HCT116 (cell line): ENCODE data around the gene CNTNAP2.

ENCODE experiments used
- CEBPB ChIP-seq: IDR thresholded peaks from 2 replicates; pipeline ENCODE4 v1.6.1; 2012; ENCODE audit warnings: low read depth
- EZH2 ChIP-seq: fragments of 200-600 bp; sonication (generic); IDR thresholded peaks from 2 replicates; pipeline ENCODE4 v1.6.1; 2017; ENCODE audit warnings: antibody characterized with exemption, mixed run types
- EZH2phosphoT487 ChIP-seq: fragments of 200-600 bp; IDR thresholded peaks from 2 replicates; pipeline ENCODE4 v1.6.1; 2018; ENCODE audit warnings: antibody characterized with exemption, borderline replicate concordance
- FOSL1 ChIP-seq: IDR thresholded peaks from 2 replicates; pipeline ENCODE4 v1.6.1; 2012; ENCODE audit warnings: low read depth
- JUND ChIP-seq: IDR thresholded peaks from 2 replicates; pipeline ENCODE4 v1.6.1; 2012
- POLR2A ChIP-seq: IDR thresholded peaks from 2 replicates; pipeline ENCODE4 v1.7.0; 2011; ENCODE audit warnings: borderline replicate concordance; ENCODE audit not compliant: insufficient read depth, insufficient read length; ENCODE audit errors: extremely low read depth
- POLR2AphosphoS5 ChIP-seq: IDR thresholded peaks from 2 replicates; pipeline ENCODE4 v1.6.1; 2011; ENCODE audit warnings: mild to moderate bottlenecking, low read depth, low read length, moderate library complexity
- RAD21 ChIP-seq: IDR thresholded peaks from 2 replicates; pipeline ENCODE4 v1.6.1; 2012; ENCODE audit warnings: low read depth, mild to moderate bottlenecking
- ZNF274 ChIP-seq: fragments of 200-500 bp; sonication (Bioruptor generic); IDR thresholded peaks from 2 replicates; pipeline ENCODE4 v1.6.1; 2014; ENCODE audit warnings: mild to moderate bottlenecking, low read depth, low read length, inconsistent platforms
- TF ChIP-seq, protein P1 (sequence below), 3 experiments: fragments of 200-600 bp in 1 of 3; sonication (generic) in 1 of 3; IDR thresholded peaks in 2 of 3; conservative IDR thresholded peaks in 1 of 3; 2 replicates each; pipeline ENCODE4 v1.5.1; 2012 to 2017; ENCODE audit warnings: low read depth in 2 of 3, low read length in 2 of 3, antibody characterized with exemption in 1 of 3, borderline replicate concordance in 1 of 3, control low read depth in 1 of 3, mild to moderate bottlenecking in 1 of 3, mixed read lengths in 1 of 3, mixed run types in 1 of 3, moderate library complexity in 1 of 3; ENCODE audit not compliant: insufficient read depth in 1 of 3
- TF ChIP-seq, protein P2 (sequence below): IDR thresholded peaks from 2 replicates; pipeline ENCODE4 v1.6.1; 2012
- TF ChIP-seq, protein P3 (sequence below): IDR thresholded peaks from 2 replicates; pipeline ENCODE4 v1.6.1; 2011; ENCODE audit warnings: mild to moderate bottlenecking, low read length, moderate library complexity; ENCODE audit not compliant: insufficient replicate concordance; ENCODE audit errors: extremely low read depth

GRCh38 chr7:147279514-147279913 is 1162.9 kb downstream of the CNTNAP2 start:
- TF ChIP-seq, protein P1, sequence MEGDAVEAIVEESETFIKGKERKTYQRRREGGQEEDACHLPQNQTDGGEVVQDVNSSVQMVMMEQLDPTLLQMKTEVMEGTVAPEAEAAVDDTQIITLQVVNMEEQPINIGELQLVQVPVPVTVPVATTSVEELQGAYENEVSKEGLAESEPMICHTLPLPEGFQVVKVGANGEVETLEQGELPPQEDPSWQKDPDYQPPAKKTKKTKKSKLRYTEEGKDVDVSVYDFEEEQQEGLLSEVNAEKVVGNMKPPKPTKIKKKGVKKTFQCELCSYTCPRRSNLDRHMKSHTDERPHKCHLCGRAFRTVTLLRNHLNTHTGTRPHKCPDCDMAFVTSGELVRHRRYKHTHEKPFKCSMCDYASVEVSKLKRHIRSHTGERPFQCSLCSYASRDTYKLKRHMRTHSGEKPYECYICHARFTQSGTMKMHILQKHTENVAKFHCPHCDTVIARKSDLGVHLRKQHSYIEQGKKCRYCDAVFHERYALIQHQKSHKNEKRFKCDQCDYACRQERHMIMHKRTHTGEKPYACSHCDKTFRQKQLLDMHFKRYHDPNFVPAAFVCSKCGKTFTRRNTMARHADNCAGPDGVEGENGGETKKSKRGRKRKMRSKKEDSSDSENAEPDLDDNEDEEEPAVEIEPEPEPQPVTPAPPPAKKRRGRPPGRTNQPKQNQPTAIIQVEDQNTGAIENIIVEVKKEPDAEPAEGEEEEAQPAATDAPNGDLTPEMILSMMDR (IDR thresholded peaks at IDR 0.05 in 2 of 3, conservative IDR thresholded peaks at IDR 0.05 in 1 of 3; ENCODE audit: borderline replicate concordance in 1 of 3, insufficient read depth in 1 of 3, low read depth in 2 of 3, low read length in 2 of 3), result no peak
- TF ChIP-seq, protein P2, sequence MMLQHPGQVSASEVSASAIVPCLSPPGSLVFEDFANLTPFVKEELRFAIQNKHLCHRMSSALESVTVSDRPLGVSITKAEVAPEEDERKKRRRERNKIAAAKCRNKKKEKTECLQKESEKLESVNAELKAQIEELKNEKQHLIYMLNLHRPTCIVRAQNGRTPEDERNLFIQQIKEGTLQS, result no peak
- TF ChIP-seq POLR2A, result no peak
- no peak for TF ChIP-seq EZH2
- TF ChIP-seq CEBPB, result no peak
- no peak for TF ChIP-seq ZNF274
- TF ChIP-seq, protein P3, sequence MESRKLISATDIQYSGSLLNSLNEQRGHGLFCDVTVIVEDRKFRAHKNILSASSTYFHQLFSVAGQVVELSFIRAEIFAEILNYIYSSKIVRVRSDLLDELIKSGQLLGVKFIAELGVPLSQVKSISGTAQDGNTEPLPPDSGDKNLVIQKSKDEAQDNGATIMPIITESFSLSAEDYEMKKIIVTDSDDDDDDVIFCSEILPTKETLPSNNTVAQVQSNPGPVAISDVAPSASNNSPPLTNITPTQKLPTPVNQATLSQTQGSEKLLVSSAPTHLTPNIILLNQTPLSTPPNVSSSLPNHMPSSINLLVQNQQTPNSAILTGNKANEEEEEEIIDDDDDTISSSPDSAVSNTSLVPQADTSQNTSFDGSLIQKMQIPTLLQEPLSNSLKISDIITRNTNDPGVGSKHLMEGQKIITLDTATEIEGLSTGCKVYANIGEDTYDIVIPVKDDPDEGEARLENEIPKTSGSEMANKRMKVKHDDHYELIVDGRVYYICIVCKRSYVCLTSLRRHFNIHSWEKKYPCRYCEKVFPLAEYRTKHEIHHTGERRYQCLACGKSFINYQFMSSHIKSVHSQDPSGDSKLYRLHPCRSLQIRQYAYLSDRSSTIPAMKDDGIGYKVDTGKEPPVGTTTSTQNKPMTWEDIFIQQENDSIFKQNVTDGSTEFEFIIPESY, result no peak
- no peak for TF ChIP-seq RAD21
- no peak for TF ChIP-seq POLR2AphosphoS5
- TF ChIP-seq FOSL1, result no peak
- no peak for TF ChIP-seq JUND
- TF ChIP-seq EZH2phosphoT487, result no peak
